ENCODE results near the gene PRKCZ.
"Not testable (repeated sequence)": the region's sequence is repeated elsewhere in the genome, so short reads cannot be mapped to it uniquely, and the experiment has no call there.

Gene PRKCZ

DNA sequence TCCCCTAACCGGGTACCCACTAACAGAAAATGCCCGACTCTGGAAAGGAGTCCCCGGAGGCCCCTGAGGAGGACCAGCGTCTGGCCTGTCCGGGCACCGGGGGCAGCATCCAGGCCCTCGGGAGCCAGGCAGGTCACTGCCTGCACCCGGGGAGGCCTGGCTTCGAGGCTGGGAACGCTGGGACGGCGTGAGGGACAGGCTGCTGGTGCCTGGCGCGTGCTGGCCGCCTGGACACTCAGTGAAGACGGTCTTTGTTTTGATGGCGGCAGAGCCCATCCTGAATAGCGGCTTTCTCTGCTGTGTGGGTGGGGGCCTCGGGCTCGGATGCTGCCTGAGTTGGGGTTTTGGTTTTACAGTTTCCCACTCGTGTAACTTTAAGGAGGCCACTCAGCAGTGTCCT, 37.6 kb downstream of the PRKCZ start:
- no peak for DNase-seq (ENCODE audit: low read depth)

DNA sequence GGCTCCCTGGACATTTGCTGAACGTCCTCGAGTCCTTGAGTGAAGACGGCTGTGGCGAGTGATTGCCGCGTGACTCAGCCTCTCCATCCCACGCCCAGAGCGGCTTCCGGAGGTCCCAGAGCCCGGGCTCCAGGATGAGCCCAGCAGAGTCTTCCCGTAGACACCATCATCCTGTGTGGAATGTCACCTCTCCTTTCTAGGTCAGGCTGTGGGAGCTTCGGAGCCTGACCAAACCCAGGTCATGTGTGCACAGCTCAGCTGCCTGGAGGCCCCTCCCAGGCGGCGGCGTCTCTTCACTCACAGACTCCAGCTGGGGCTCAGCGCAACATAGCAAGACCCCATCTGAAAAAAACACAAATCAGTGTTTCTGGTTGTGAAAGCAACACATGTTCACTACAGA, 38.2 kb downstream of the PRKCZ start:
- peak; percentile 53 for DNase-seq (ENCODE audit: low read depth)

DNA sequence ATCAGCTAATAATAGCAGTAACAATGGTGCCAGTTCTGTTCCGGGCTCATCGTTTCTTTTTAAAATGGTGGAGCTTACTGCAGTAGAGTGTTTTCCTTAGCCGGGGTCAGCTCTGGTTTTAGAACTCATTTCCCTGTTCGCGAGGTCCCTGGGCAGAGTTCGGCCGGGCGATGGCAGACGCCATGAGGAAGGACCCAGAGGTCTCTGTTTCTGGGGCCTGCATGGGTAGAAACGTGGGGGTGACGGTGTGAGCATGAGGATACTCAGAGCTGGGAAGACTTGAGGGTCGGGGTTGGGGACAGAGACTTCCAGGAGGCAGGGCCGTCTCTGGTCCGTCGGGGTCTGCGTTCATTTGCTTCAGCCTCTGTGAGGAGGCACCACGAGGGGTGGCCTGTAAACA, 38.8 kb downstream of the PRKCZ start:
- DNase-seq (ENCODE audit: low read depth): no peak

DNA sequence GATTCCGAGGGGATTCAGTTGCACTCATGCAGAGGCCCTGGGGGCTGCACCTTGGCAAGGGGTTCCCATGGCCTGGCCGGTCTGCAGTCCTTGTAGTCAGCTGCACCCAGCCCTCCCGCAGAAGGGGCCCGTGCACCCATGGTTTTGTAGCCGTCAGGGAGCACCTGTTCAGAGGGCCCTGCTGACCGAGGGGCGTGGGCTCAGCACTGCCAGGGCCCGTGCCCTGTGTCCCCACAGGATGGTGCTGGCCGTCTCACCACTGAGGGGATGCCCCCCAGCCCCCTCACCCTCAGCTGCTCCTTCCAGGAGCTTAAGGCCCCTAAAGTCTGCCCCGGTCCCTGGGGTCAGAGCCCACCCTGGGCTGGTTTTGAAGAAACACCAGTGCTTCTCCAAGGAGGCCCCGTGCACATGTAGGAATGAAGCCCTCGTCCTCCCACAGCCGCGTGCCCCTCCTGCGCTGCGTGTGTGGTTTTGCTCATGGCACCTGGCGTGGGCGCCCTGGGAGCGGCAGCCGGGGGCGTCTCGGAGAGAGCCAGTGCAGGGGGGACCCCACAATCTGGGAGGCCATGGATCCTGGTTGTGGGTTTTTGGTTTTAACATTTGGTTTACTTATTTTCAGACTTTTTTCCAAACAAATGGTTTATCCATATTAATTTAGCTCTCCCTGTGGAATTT, 40.1 kb downstream of the PRKCZ start:
- DNase-seq (ENCODE audit: low read depth): no peak

DNA sequence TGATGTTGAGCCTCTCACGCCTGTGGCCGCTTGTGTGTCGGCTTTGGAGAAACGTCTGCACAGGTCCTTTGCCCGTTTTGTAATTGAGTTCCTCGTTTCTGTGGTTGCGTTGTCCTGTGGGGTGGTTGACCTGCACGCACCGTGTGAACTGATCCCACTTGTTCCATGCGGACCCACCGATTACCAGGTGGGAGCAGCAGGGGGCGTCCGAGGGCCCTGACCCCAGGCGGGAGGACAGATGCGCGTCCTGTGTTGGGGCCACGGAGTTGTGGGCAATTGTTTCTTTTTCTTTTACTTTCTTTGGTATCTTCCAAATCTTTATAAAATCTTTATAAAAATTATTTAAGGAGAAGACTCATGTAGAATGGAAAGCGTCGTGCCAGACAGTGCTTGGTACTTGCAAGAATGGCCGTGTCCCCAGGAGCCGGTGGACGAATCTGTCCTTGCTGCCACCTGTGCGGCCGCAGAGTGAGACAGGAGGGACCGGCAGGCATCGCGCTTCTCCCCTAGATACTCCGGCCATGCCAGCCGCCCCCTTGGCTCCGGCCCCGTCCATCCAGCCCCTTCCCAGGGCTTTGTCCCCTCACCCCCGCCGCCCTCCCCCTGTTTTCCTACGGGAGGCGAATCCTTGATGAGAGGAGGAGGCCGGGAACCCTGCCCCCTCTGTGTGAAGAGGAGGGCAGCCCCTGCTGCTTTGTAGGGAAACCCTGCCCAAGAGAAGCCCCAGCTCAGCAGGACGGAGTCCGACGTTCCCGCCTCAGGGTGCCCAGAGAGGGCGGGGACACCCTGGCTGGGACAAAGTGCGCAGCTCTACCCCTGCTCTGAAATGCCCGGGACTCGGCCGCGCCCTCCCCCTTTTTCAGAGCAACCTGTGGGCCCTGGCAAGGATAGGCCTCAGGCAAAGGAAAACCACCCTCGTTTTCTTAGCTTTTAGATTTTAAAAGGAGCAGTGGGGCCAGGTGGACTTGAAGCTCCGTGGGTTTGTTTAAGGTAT, 41.7 kb downstream of the PRKCZ start:
- no peak for DNase-seq (ENCODE audit: low read depth)

DNA sequence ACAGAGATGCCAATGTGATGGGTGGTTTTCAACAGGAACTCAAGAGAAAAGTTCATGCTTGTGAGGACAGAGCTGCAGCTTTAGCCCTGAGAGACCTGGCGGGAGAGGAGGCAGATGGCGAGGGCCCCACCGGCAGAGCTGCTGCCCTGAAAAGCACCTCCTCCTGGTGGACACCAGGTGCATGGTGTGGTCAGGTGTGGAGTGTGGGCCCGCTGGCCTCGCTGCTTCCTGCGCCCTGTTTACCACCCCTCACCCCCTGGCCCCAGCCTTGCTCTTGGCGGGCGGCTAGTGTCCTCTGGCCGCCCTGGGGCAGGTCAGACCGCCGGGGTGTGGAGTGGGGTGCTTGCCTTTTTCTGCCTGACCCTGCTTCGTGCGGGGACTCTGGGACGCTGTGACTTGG, 42.8 kb downstream of the PRKCZ start:
- DNase-seq (ENCODE audit: low read depth): no peak

DNA sequence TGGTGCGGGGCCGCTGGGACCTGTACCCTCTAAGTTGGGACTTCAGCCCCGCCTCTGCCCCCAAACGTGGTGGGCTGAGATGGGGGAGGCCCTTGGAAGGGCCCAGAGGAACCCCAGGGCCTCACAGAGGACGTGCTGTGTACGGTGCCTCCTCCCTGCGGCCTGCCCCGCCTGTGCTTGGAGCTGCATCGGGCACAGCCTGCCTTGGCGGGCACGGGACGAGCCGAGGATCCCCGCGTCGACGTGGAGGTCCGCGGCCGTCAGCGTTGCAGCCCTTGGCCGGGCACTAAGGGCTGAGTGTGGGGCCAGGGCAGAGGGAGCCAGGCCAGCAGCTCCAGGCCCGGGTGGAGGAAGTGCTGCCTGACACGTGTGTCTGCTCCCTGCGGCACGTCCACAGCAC, 43.4 kb downstream of the PRKCZ start:
- DNase-seq (ENCODE audit: low read depth): no peak

DNA sequence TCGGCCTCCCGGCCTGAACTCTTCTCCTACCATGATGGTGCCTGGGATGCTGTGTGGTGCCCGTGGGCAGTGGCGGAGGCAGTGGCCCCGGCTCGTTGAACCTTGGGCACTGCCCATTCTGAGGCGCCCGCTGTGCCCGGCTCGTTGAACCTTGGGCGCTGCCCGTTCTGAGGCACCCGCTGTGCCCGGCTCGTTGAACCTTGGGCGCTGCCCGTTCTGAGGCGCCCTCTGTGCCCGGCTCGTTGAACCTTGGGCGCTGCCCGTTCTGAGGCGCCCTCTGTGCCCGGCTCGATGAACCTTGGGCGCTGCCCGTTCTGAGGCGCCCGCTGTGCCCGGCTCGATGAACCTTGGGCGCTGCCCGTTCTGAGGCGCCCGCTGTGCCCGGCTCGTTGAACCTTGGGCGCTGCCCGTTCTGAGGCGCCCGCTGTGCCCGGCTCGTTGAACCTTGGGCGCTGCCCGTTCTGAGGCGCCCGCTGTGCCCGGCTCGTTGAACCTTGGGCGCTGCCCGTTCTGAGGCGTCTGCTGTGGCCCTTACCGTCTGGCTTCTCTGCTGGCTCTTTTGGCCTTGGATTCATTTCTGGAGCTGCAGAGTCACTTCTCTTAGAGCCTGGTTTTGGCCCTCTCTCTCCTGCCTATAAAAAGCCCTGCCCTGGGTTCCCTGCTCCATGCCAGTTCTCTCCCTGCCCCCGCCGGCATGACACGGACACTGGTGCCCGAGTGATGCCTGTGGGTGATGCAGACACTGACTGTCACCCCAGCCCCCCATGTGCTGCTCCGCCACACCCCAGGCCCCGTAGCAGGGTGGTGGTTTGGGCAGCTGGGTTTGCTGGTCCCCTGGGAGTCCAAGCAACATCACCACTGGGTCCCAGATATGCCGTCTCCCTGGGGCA, 44.3 kb downstream of the PRKCZ start:
- DNase-seq (ENCODE audit: low read depth): not testable (repeated sequence)

DNA sequence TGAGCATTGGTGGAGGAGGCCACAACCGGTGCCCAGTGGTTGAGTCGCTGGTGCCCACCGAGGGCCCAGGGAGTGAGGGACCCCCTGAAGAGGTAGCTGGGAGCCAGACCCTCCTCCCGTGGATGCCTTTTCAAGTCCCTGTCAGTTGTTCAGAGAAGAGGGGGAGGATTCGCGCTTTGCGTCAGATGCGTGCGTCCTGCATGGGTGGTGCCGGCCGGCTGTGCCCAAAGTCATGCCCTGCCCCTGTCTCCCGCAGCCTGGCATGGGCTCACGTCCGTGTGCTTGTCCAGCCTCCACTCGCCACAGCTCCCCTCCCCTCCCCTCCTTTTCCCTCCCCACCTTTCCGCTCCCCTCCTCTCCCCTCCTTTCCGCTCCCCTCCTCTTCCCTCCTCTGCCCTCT, 45.2 kb downstream of the PRKCZ start:
- no peak for DNase-seq (ENCODE audit: low read depth)

DNA sequence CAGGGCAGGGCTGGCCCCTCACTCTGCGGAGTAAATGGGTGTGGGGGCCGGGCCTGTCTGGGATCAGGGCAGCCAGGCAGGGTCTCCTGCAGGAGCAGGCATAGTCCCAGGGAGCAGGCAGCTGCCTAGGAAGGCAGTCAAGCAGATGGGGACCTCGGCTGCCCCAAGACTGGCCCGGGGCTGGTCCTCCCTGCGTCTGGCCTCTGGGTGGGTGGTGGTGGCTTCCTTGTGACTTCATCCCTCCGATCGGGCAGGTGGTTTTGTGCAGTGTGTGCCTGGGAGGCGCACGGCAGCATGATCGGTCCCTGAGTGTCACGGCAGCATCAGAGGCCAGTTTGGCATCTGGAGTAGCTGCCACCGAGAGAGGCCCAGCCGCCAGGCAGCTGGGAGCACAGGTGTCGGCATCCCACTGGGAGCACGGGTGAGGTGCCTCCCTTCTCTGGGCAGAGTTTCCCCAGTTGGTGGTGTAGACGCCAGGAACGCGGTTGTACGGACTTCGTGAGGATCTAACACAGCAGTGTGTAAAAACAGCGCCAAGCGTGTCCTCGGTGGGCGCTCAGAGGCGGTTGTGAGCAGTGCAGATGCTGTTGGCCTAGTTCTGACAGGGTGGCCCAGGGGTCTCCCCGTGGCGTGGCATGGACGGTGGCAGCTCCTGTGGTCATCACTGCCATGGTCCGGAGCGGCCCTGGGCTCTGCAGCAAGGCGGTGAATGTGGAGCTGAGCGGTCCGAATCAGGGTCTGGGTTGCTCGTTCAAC, 45.9 kb downstream of the PRKCZ start:
- DNase-seq (ENCODE audit: low read depth): no peak

DNA sequence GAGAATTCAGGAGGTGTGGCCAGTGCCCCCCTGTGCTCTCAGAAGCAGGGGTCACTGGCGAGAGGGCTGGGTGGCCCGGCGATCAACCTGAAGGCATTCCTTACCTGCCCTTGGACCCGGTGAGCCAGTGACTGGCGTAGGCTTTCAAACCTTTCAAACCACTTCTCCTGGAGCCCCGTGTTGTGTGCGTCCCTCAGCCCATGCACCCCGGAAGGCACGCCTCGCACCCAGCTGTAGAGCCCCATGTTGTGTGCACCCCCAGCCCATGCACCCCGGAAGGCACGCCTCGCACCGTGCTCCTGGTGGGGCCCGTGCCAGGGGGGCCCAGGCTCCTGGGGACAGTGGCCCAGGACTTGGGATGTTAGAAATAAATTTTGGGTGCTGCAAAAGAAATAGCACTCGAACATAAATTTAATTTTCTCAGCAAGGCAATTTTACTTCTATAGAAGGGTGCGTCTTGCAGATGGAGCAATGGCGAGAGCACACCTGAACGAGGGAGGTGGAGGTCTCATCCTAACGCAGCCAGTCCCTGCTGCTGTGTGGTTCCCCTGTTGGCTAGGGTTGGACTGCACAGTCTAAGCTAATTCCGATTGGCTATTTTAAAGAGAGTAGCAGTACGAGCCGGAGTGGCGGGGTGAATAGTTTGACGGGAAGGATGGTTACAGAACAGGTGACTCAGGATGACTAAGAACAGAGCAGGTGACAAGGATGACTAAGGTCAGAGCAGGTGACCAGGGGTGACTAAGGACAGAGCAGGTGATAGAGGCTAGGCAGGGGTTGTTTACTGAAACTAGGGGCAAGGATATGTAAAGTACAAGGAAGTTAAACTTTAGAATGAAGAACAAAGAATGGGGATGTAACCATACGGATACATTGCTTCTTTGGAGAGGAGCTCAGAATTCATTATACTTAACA, 47.4 kb downstream of the PRKCZ start:
- no peak for DNase-seq (ENCODE audit: low read depth)

DNA sequence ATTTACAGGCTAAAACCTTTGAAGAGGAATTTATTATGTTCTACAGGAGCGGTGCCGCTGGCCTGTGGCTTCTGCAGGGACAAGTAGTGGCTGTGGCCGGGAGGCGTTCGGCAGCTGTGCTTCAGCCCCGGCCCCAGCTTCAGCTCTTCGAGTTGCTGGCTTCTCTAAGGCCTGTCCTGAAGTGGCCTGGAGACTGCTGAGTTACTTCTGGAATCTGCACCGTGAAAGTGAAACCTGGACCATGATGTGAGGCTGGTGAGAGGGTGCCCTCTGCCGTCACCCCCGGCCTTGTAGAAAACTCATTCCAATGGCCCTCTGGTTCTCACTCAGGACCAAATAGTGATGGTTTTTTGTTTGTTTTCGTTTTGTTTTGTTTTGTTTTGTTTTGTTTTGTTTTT, 48.1 kb downstream of the PRKCZ start:
- DNase-seq (ENCODE audit: low read depth): no peak

DNA sequence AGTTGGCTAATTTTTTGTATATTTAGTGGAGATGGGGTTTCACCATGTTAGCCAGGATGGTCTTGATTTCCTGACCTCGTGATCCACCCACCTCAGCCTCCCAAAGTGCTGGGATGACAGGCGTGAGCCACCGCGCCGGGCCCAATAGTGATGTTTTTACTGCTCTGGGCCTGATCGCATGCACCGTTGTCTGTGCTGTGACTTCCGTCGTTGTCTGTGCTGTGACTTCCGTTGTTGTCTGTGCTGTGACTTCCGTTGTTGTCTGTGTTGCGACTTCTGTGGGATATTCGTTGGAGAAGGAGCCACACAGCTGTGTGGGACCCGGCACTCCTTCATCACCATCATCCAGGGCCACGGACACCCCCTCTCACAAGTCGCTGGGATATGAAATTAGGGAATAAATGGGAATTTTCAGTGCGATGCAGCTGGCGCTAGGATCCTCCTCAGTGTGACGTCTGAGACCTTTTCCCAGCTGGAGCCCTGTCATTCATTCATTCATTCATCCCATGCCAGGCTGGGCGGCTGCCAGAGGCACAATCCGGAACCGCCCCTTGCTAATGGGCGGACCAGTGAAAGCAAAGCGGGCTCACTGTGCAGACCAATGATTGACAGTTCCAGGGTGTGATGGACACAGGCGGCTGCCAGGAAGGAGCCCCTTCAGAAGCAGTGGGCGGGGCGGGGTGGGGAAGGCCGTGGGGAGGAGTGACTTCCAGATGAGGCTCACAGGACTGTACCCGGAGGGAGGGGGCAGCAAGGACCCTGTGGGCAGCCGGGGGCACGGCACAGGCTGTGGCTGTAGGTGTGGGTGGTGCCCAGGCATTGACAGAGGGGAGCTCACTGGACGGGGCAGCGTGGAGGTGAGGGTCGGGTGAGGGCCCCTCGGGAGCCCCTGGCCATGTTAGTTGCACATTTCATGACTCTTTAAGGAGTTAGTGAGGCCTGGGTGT, 48.9 kb downstream of the PRKCZ start:
- DNase-seq (ENCODE audit: low read depth): no peak

DNA sequence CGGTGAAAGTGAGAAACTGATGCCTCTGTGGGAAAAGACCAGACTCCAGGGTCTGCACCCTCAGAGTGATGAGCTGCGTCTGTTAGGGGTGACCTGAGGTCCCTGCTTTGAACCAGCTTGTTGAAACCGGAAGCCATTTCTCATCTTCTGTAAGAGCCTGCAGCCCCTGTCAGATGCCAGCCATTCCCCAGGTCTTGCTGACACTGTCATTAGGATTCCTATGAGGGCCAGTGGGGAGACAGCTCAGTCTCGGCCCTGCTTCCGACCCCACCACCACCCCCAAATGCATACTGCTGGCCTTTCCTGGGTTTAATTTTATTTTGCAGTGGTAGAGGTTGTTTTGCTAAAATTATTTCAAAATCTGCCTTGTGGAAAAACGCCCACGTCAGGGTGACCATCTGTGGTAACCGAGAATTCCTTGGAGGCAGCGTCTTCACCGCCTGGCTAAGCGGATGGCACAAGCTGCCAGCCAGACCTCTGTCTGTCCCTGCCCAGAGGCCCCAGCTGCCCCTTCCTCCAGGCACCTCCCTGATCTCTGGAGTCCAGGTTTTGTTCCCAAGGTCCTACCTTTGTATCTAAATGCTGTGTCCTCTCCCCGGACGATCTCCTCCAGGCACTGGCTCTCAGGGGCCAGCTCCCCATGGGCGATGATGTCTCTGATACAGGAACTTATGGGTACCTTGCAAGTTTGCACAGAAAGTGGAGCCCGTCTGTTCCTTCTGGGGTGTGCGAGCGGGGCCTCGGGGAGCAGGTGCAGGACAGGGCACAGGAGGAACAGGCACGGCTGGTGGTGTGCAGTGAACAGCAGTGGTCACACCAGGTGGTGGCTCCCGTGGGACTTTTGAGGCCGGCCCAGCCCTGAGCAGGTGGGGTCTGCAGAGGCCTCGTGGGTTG, 49.9 kb downstream of the PRKCZ start:
- DNase-seq (ENCODE audit: low read depth): peak; percentile 16

DNA sequence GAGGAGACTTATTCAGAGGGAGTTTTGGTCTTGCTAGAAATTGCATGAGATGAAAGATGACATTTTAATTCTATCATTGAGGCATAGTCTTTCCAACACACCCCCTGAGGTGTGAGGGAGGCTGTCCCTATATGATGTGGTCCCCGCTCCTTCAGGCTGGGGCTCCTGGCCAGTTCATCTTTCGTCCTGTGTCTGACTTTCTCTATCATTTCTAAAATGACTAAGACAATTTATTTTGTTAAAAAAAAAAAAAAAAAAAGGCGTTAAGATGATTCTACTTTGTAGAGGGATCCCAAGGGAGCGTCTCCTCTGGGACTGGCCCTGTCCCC, 50.5 kb downstream of the PRKCZ start:
- no peak for DNase-seq (ENCODE audit: low read depth)

DNA sequence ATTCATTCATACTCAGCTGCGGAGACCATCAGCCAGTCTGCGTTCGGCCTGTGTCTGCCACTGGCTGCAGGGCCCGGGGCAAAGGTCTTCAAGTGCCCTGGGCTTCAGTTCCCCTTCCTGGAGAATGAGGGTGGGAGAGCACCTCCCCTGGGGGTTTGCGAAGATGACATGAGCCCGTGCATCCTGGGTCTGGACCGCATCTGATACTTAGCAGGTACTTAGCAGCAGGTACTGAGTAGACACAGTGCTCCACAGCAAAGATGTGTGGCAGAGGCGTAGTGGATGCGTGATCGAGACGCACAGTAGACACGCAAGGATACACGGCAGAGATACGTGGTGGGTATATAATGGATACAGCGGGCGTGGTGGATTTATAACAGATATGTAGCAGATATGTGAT, 51.3 kb downstream of the PRKCZ start:
- DNase-seq (ENCODE audit: low read depth): no peak

DNA sequence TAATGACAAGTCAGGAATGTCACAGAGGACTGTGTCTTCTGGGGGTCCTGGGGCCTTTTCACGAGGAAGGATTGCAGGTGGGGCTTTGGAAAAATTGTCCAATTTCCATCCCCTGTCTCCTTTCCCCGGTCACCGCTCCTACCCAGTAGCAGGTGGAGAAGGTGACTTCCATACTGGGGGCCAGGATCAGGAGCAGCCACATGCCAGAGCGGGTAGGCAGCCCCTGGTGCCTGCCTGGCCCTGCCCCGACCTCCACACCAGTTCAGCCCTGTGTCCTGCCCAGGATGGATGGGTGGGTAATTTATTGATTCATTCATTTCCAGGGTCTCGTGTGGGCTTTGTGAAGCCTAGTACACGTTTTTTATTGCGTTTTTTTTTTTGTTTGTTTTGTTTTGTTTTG, 51.7 kb downstream of the PRKCZ start:
- DNase-seq (ENCODE audit: low read depth): no peak

DNA sequence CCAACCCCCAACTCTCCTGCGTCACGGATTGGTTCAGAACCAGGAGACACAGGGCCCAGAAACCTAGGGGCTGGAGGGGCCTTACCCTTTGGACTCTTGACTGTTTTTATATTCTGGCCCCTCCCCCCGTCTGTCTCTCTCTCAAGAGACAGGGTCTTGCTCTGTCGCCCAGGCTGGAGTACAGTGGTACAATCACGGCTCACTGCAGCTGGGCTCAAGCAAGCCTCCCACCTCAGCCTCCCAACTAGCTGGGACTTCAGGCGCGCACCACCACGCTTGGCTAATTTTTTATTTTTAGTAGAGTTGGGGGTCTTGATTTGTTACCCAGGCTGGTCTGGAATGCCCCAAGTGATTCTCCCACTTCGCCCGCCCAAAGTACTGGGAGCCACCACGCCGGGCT, 52.5 kb downstream of the PRKCZ start:
- DNase-seq (ENCODE audit: low read depth): no peak
